ENCODE measurements around the gene AXDND1.

GRCh38 chr1:179599623-179600249 is 234.0 kb downstream of the AXDND1 start:
- no peak for TF ChIP-seq POLR2A (IDR thresholded peaks at IDR 0.05)
- TF ChIP-seq CTCF (IDR thresholded peaks at IDR 0.05), result peak; percentile 17 to 46 (median 37)

Measured in adrenal gland (tissue), 5 donors.